Breast epithelium (tissue), 4 donors: Measurements from ENCODE around the gene PTPRN2. TPM values are rescaled to one million over a fixed set of nuclear protein-coding genes. Genes with fewer than 3 reads are reported as not detected.

Experiments used
- DNase-seq, 2 donors: peaks; one replicate each; pipeline ENCODE4 v3.0.0-alpha.2; 2019; ENCODE audit warnings: low spot score in 2 of 2
- H3K27ac ChIP-seq, 2 donors: fragments of 200-600 bp; sonication (generic) in 1 of 2; one replicate each; pipeline ENCODE4 v1.5.1; 2016 to 2019; ENCODE audit warnings: mild to moderate bottlenecking in 1 of 2
- H3K27me3 ChIP-seq, 2 donors: fragments of 200-600 bp; sonication (generic) in 1 of 2; one replicate each; pipeline versions ENCODE4 v1.5.1 to v1.6.0; 2017 to 2019; ENCODE audit warnings: control low read depth in 1 of 2, mild to moderate bottlenecking in 1 of 2
- H3K36me3 ChIP-seq: fragments of 200-600 bp; one replicate; pipeline ENCODE4 v1.5.1; 2019
- H3K4me1 ChIP-seq, 2 donors: fragments of 200-600 bp; sonication (generic); one replicate each; pipeline ENCODE4 v1.5.1; 2016 to 2019; ENCODE audit warnings: control low read depth in 1 of 2
- H3K4me3 ChIP-seq, 3 donors: fragments of 200-600 bp; sonication (generic); 1 replicate in 2 of 3; 2 replicates in 1 of 3; pipeline ENCODE4 v1.5.1; 2016 to 2019; ENCODE audit warnings: mild to moderate bottlenecking in 3 of 3, moderate library complexity in 2 of 3
- H3K9me3 ChIP-seq, 2 donors: fragments of 200-600 bp; sonication (generic) in 1 of 2; one replicate each; pipeline ENCODE4 v1.5.1; 2016 to 2019; ENCODE audit warnings: control low read depth in 1 of 2
- CTCF ChIP-seq, 3 donors: fragments of 450-650 bp; IDR thresholded peaks; one replicate each; pipeline ENCODE4 v1.5.1; 2016 to 2017; ENCODE audit warnings: antibody characterized with exemption in 3 of 3, mild to moderate bottlenecking in 3 of 3, moderate library complexity in 3 of 3
- POLR2A ChIP-seq: fragments of 450-650 bp; IDR thresholded peaks from one replicate; pipeline ENCODE4 v1.6.1; 2016; ENCODE audit warnings: antibody characterized with exemption, mild to moderate bottlenecking, moderate library complexity
- POLR2AphosphoS5 ChIP-seq, 3 donors: sonication (generic); formaldehyde crosslinking; IDR thresholded peaks; one replicate each; pipeline ENCODE4 v1.6.1; 2017; ENCODE audit warnings: antibody characterized with exemption in 3 of 3
- intact Hi-C: fragments of 100-400 bp; cut with DNase I; formaldehyde crosslinking; loops from one replicate; pipeline ENCODE4 v1.15.1; 2023; ENCODE audit warnings: low total_unique reads
- total RNA-seq, 3 donors: library from RNA; depleted of rRNA; stranded (reverse); fragments of >200 nt; gene quantifications; one replicate each; pipeline ENCODE4 v1.1.0, GENCODE V29; 2016

Gene PTPRN2
- total RNA-seq, 3 donors from 2014 or later = 1.6 to 2.2 (median 2.2) TPM

GRCh38 chr7:158263964-158264748 is 323.5 kb downstream of the PTPRN2 start:
- TF ChIP-seq POLR2AphosphoS5 (IDR thresholded peaks at IDR 0.05) (no peak), CTCF (IDR thresholded peaks at IDR 0.05) (no peak), POLR2A (no peak)
- Histone ChIP-seq H3K27me3 (no peaks in the 10 kb centered on the region), H3K36me3 (no peaks in the 10 kb centered on the region), H3K4me1 (no peaks in the 10 kb centered on the region), H3K9me3 (no peaks in the 10 kb centered on the region), H3K27ac (no peak overlapping the region), H3K4me3 (no peak overlapping the region)
- intact Hi-C loops = loop anchor here (1.0 kb wide), 1 partner anchor 16 kb away; no protein-coding TSS in a partner anchor
- no peak for DNase-seq

DNA sequence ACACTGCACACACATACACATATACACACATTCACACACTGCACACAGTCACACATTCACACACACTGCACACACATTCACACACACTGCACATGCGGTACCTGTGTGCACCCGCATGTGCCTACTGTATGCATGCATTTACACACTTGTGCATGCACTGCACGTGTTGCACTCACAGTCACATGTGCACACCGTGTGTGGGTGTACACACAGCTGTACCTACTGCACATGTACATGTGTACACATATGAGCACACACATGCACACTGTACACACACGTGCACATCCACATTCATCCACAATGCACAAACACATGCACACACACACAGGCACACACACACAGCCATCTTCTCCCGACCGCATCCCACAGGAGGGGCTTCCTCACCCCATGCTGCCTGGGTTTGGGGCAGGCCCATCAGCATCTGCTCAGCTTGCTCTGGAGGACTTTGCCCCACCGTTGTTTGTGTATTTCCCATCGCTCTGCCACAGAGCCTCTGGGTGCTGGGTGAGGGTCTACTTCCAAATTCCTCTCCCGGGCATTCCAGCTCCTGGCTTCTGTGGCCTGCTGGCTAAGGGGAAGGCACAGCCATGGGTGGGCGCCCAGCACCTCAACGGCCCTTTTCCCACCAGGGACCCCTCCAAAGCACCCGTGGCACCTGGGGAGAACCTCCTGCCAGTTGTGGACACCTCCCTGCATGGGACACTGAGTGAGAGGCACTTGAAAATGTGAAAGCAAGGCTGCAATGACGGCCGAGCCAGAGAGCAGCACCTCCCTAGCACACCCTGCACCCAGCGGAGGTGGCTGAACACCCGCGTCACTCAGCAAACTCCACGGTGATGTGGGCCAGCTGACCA is 324.3 kb downstream of the PTPRN2 start:
- TF ChIP-seq POLR2AphosphoS5 (IDR thresholded peaks at IDR 0.05) (no peak), CTCF (IDR thresholded peaks at IDR 0.05) (no peak), POLR2A (no peak)
- Histone ChIP-seq H3K27ac (no peak overlapping the region), H3K9me3 (no peaks in the 10 kb centered on the region), H3K27me3 (no peaks in the 10 kb centered on the region), H3K4me3 (no peak overlapping the region), H3K36me3 (no peaks in the 10 kb centered on the region), H3K4me1 (no peaks in the 10 kb centered on the region)
- DNase-seq = no peak
- intact Hi-C loops = no loop called here

DNA sequence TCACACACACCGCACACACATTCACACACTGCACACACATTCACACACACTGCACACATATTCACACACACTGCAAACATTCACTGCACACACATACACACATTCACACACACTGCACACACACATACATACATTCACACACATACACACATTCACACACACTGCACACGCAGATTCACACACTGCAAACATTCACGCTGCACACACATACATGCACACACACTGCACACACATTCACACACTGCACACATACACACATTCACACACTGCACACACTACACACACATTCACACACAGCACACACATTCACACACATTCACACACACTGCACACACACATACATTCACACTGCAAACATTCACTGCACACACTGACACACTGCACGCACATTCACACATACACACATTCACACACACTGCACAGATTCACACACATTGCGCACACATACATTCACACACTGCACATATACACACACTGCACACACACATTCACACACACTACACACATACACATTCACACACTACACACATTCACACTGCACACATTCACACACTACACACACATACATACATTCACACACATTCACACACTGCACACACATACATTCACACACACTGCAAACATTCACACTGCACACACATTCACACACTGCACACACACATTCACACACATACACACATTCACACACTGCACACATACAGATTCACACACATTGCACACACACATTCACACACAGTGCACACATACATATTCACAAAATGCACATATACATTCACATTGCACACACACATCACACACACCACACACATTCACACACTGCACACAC is 325.1 kb downstream of the PTPRN2 start:
- Histone ChIP-seq H3K36me3 (no peaks in the 10 kb centered on the region), H3K9me3 (peaks cover 0 to 3% of the 10 kb centered on the region in 2 donors), H3K4me3 (no peak overlapping the region), H3K27ac (no peak overlapping the region), H3K4me1 (no peaks in the 10 kb centered on the region), H3K27me3 (no peaks in the 10 kb centered on the region)
- no peak for DNase-seq
- TF ChIP-seq POLR2A (no peak), POLR2AphosphoS5 (IDR thresholded peaks at IDR 0.05) (no peak)
- intact Hi-C loops = no loop called here

DNA sequence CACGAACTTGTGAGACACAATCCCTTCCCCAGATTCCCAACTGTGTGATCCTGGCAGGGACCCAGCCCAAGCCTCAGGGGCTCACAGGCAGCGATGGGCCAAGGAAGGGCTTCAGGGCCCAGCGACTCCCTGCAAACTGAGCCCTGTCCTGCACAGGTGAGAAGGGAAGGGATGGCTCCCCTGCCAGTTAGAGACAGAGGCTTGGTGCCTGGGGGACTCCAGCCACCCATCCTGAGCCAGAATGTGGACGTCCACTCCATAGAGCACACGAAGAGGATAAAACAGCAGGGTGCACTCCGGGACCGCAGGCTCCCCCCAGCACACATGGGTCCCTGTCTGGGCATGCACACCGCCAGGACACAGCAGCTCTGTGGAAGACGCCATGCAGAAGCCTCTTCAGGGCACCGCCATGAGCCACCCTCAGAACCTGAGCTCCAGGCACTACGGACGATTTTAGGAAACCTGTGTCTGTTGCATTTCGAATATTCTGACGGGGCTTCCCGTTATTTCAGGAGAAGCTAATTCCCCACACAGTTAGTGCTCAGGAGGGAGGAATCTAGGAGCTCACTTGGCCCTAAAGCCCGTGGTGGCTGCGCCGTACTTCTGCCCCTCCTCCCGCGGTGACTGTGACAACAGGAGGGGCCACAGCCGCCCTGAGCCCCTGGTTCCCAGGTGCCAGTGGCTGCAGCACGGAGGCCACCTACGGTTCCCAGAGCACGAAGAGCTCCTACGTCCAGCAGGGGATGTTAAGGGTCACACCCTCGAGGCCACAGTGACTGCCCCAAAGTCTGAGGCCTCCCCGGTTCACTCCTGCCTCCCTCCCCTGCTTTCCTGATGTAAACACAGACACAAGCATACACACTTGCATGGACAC is 326.0 kb downstream of the PTPRN2 start:
- no peak overlapping the region for H3K27ac ChIP-seq

More for the DNA sequence above, 326.0 kb downstream of the PTPRN2 start:
- TF ChIP-seq CTCF (IDR thresholded peaks at IDR 0.05) (no peak), POLR2AphosphoS5 (IDR thresholded peaks at IDR 0.05) (no peak), POLR2A (no peak)
- Histone ChIP-seq H3K36me3 (no peaks in the 10 kb centered on the region), H3K4me3 (no peak overlapping the region), H3K4me1 (no peaks in the 10 kb centered on the region), H3K27me3 (no peaks in the 10 kb centered on the region), H3K9me3 (peaks cover 0 to 3% of the 10 kb centered on the region in 2 donors)
- intact Hi-C loops = no loop called here
- DNase-seq = no peak
